ENCODE results near the gene PYM1.

DNA sequence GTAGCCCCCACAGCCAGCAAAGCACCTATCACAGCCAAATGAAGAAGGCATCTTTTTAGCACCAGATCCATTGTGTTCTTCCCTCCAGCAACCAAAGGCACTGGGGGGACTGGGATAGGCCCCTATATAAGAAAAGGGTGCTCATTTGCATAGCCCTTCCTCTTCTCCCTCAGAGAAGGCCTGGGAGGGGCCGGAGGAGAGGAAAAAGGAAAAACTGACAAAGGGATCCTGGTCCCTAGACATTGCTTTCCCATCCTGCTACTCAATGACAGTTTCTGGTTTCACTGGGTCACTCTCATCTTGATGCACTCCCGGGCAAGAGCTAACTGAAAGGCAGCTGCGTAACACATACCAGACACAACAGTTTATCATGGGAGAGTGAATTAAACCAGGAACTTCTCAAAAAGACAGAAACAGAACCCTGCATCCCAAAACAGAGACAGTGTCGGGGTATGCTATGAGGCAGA, 38.3 kb upstream of the PYM1 start, which contains the start of gene PMEL:
- TF ChIP-seq, protein P1, sequence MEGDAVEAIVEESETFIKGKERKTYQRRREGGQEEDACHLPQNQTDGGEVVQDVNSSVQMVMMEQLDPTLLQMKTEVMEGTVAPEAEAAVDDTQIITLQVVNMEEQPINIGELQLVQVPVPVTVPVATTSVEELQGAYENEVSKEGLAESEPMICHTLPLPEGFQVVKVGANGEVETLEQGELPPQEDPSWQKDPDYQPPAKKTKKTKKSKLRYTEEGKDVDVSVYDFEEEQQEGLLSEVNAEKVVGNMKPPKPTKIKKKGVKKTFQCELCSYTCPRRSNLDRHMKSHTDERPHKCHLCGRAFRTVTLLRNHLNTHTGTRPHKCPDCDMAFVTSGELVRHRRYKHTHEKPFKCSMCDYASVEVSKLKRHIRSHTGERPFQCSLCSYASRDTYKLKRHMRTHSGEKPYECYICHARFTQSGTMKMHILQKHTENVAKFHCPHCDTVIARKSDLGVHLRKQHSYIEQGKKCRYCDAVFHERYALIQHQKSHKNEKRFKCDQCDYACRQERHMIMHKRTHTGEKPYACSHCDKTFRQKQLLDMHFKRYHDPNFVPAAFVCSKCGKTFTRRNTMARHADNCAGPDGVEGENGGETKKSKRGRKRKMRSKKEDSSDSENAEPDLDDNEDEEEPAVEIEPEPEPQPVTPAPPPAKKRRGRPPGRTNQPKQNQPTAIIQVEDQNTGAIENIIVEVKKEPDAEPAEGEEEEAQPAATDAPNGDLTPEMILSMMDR (IDR thresholded peaks at IDR 0.05), result no peak
- TF ChIP-seq POLR2A (IDR thresholded peaks at IDR 0.05), result no peak
